MM.1S (cell line): Measurements from ENCODE around the gene GRM1.

Experiments used
- DNase-seq: peaks from one replicate; pipeline ENCODE4 v3.0.0-alpha.2; 2015
- H2AFZ ChIP-seq: fragments of 300-600 bp; sonication (generic); 2 replicates; pipeline ENCODE4 v1.6.0; 2016; ENCODE audit warnings: antibody characterized with exemption, low read length
- H3F3A ChIP-seq: fragments of 300-600 bp; sonication (generic); 2 replicates; pipeline ENCODE4 v1.6.1; 2016; ENCODE audit warnings: mild to moderate bottlenecking, antibody characterized with exemption, low read length, moderate library complexity, mixed read lengths; ENCODE audit not compliant: insufficient read depth
- H3K27ac ChIP-seq: fragments of 300-600 bp; sonication (generic); 2 replicates; pipeline ENCODE4 v1.5.1; 2016; ENCODE audit warnings: mild to moderate bottlenecking, low read length
- H3K27me3 ChIP-seq: fragments of 300-600 bp; sonication (generic); replicated peaks from 2 replicates; pipeline ENCODE4 v1.6.0; 2016; ENCODE audit warnings: low read length; ENCODE audit not compliant: insufficient read depth
- H3K36me3 ChIP-seq: fragments of 300-600 bp; sonication (generic); replicated peaks from 2 replicates; pipeline ENCODE4 v1.6.1; 2016; ENCODE audit warnings: mild to moderate bottlenecking, low read length, mixed read lengths; ENCODE audit not compliant: insufficient read depth
- H3K4me1 ChIP-seq: fragments of 300-600 bp; sonication (generic); 2 replicates; pipeline ENCODE4 v1.6.1; 2016; ENCODE audit warnings: low read length, mixed read lengths
- H3K4me2 ChIP-seq: fragments of 300-600 bp; sonication (generic); 2 replicates; pipeline ENCODE4 v1.6.0; 2016; ENCODE audit warnings: low read depth, low read length
- H3K4me3 ChIP-seq: fragments of 300-600 bp; sonication (generic); 2 replicates; pipeline ENCODE4 v1.5.1; 2016; ENCODE audit warnings: low read length, mixed read lengths
- H3K79me2 ChIP-seq: fragments of 300-600 bp; sonication (generic); 2 replicates; pipeline ENCODE4 v1.6.1; 2016; ENCODE audit warnings: mixed run types, low read length, mixed read lengths
- H3K9ac ChIP-seq: fragments of 300-600 bp; sonication (generic); 2 replicates; pipeline ENCODE4 v1.6.1; 2016; ENCODE audit warnings: low read length, mixed read lengths
- H3K9me2 ChIP-seq: fragments of 300-600 bp; sonication (generic); replicated peaks from 2 replicates; pipeline ENCODE4 v1.6.1; 2016; ENCODE audit warnings: mild to moderate bottlenecking, low read length, mixed read lengths; ENCODE audit not compliant: insufficient read depth
- H3K9me3 ChIP-seq: fragments of 300-600 bp; sonication (generic); replicated peaks from 2 replicates; pipeline ENCODE4 v1.6.1; 2016; ENCODE audit warnings: mild to moderate bottlenecking, low read length, mixed read lengths; ENCODE audit not compliant: insufficient read depth
- H4K20me1 ChIP-seq: fragments of 300-600 bp; sonication (generic); 2 replicates; pipeline ENCODE4 v1.6.1; 2016; ENCODE audit warnings: mild to moderate bottlenecking, low read length, moderate library complexity, mixed read lengths; ENCODE audit not compliant: insufficient read depth
- CTCF ChIP-seq: fragments of 300-600 bp; sonication (generic); IDR thresholded peaks from 2 replicates; pipeline ENCODE4 v1.5.1; 2016; ENCODE audit warnings: antibody characterized with exemption, low read length, mixed read lengths
- EZH2 ChIP-seq: fragments of 300-600 bp; sonication (generic); optimal IDR thresholded peaks from 2 replicates; pipeline ENCODE3; 2017; ENCODE audit warnings: low read depth, mild to moderate bottlenecking, antibody characterized with exemption, low read length, mixed read lengths
- EZH2phosphoT487 ChIP-seq: fragments of 300-600 bp; sonication (generic); IDR thresholded peaks from 2 replicates; pipeline ENCODE4 v1.6.1; 2018; ENCODE audit warnings: antibody characterized with exemption, low read length

GRM1 gene

DNA sequence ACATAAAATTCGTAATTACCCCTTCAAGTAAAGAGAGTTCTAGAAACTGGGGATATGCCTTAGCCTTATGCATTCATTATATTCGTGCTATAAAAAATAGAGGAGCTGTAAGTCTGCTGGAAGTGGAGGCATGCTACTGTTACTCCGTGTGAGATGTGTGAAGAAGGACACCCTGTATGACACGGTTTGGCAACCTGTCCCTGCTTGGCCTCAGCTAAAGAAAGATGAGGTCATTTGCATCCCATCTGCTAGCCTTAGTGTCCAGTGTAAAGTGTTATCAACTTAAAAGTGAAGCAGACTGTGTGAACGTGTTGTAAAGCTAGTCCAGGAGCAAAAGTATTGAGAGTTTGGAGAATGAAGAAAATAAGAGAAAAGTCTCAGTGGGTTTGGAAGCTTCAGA, 379.7 kb downstream of the GRM1 start:
- H3K27me3 ChIP-seq: no peaks in the 10 kb centered on the region
- no peaks in the 10 kb centered on the region for H4K20me1 ChIP-seq
- no peak overlapping the region for H3K4me3 ChIP-seq
- H3K79me2 ChIP-seq: no peaks in the 10 kb centered on the region
- H2AFZ ChIP-seq: no peak overlapping the region
- DNase-seq: no peak
- no peaks in the 10 kb centered on the region for H3K36me3 ChIP-seq
- H3K9ac ChIP-seq: no peak overlapping the region
- no peaks in the 10 kb centered on the region for H3K9me2 ChIP-seq
- no peak overlapping the region for H3K4me2 ChIP-seq
- no peak overlapping the region for H3K27ac ChIP-seq
- TF ChIP-seq EZH2: no peak
- no peak for TF ChIP-seq CTCF
- TF ChIP-seq EZH2phosphoT487: no peak
- no peaks in the 10 kb centered on the region for H3K4me1 ChIP-seq
- no peaks in the 10 kb centered on the region for H3F3A ChIP-seq
- H3K9me3 ChIP-seq: no peaks in the 10 kb centered on the region

- Histone ChIP-seq H3K79me2 (no peaks in the 10 kb centered on the region), H3K9me3 (no peaks in the 10 kb centered on the region), H3K9ac (no peak overlapping the region), H3K36me3 (no peaks in the 10 kb centered on the region), H3K27me3 (no peaks in the 10 kb centered on the region), H3F3A (no peaks in the 10 kb centered on the region), H3K4me2 (no peak overlapping the region), H3K4me1 (no peaks in the 10 kb centered on the region), H3K27ac (no peak overlapping the region), H2AFZ (no peak overlapping the region), H3K4me3 (no peak overlapping the region), H4K20me1 (no peaks in the 10 kb centered on the region), H3K9me2 (no peaks in the 10 kb centered on the region)
- DNase-seq: no peak
- no peak for TF ChIP-seq CTCF
- no peak for TF ChIP-seq EZH2
- TF ChIP-seq EZH2phosphoT487: no peak
Observed at GRCh38 chr6:146410851-146411595, 382.2 kb downstream of the GRM1 start.

DNA sequence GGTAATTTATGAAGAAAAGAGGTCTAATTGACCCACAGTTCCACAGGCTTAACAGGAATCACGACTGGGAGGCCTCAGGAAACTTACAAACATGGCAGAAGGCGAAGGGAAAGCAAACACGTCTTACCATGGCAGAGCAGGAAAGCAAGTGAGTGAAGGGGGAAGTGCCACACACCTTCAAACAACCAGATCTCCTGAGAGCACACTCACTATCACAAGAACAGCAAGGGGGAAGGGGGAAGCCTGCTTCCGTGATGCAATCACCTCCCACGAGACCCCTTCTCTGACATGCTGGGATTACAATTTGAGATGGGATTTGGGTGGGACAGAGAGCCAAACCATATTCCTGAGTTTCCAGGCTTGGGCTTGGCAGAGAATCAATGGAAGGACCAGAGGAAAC, 390.7 kb downstream of the GRM1 start:
- H3K79me2 ChIP-seq: no peaks in the 10 kb centered on the region
- no peaks in the 10 kb centered on the region for H3K9me3 ChIP-seq
- H3K4me3 ChIP-seq: no peak overlapping the region
- H3K4me1 ChIP-seq: no peaks in the 10 kb centered on the region
- no peak overlapping the region for H3K4me2 ChIP-seq
- no peak for TF ChIP-seq EZH2
- no peak for TF ChIP-seq EZH2phosphoT487
- TF ChIP-seq CTCF: no peak
- DNase-seq: no peak
- H4K20me1 ChIP-seq: no peaks in the 10 kb centered on the region
- no peak overlapping the region for H3K27ac ChIP-seq
- H2AFZ ChIP-seq: no peak overlapping the region
- H3K9me2 ChIP-seq: no peaks in the 10 kb centered on the region
- no peak overlapping the region for H3K9ac ChIP-seq
- H3K36me3 ChIP-seq: no peaks in the 10 kb centered on the region
- no peaks in the 10 kb centered on the region for H3F3A ChIP-seq
- H3K27me3 ChIP-seq: no peaks in the 10 kb centered on the region
